Type B pancreatic cell (in vitro differentiated cells): Measurements from ENCODE around the gene ST8SIA1. TPM values are rescaled to one million over a fixed set of nuclear protein-coding genes. Genes with fewer than 3 reads are reported as not detected.

Experiments used
- DNase-seq: peaks from one replicate; pipeline ENCODE4 v3.0.0; 2021; ENCODE audit warnings: mixed read lengths; ENCODE audit not compliant: unreplicated experiment; ENCODE audit errors: extremely low spot score
- H3K27ac Mint-ChIP-seq: 2 replicates; pipeline ENCODE4 v1.8.0; 2021; ENCODE audit warnings: mild to moderate bottlenecking, mixed read lengths
- H3K27me3 Mint-ChIP-seq: 2 replicates; pipeline ENCODE4 v1.8.0; 2021; ENCODE audit warnings: mixed read lengths
- H3K36me3 Mint-ChIP-seq: 2 replicates; pipeline ENCODE4 v1.8.0; 2021; ENCODE audit warnings: mixed read lengths
- H3K4me1 Mint-ChIP-seq: one replicate; pipeline ENCODE4 v1.8.0; 2021; ENCODE audit warnings: mixed read lengths; ENCODE audit not compliant: unreplicated experiment
- H3K4me3 Mint-ChIP-seq: 2 replicates; pipeline ENCODE4 v1.8.0; 2021; ENCODE audit warnings: mild to moderate bottlenecking, mixed read lengths
- H3K9me3 Mint-ChIP-seq: 2 replicates; pipeline ENCODE4 v1.8.0; 2021; ENCODE audit warnings: mixed read lengths
- CTCF ChIP-seq: fragments of 200-600 bp; sonication (generic); conservative IDR thresholded peaks from 2 replicates; pipeline ENCODE4 v1.5.0; 2021; ENCODE audit warnings: antibody characterized with exemption, mild to moderate bottlenecking
- total RNA-seq: library from RNA; stranded (reverse); gene quantifications from 2 replicates; pipeline ENCODE4 v1.2.1, GENCODE V29; 2021; ENCODE audit warnings: low replicate concordance

Gene ST8SIA1
- total RNA-seq, 1 donor from 2014 or later: 6.3 TPM

DNA sequence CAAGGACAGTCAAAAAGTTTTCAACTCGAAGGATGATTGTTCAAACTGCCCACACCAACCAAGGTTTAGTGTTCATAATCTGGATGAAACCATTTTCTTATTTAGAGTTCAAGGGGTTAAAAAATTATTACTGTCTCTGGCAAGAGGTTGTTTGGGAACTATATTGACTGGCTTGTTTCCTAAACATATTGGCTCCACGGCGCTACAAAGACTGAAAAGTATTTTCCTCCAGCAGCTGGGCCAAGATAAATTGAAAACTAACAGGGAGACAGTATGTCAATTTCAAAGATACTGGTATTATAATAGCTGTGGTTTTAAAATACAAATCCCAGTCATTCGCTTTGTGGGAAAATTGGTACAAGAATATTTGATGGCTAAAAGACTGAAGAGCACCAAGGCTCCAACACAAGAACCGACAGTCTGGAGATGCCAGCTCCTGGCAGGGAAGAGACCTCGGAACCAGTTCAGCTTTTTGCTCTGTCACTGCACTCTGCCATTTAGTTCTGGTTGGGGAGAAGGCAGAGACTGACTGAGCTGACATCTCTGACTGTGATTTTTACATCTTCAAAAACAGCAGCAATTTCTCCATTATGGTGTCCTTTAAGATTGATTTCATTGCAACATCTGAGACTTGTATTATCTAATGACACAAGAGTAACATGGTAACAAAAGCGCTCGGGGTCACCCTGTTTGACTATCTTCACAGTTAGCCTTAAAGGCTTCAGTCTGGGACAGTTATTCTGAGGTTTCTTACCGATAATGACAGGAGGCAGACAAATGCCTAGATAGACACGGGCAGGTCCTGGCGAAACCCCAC is 62.0 kb downstream of the ST8SIA1 start:
- Mint-ChIP-seq H3K9me3 (no peaks in the 10 kb centered on the region), H3K36me3 (peaks cover 4% of the 10 kb centered on the region), H3K4me1 (no peaks in the 10 kb centered on the region), H3K4me3 (no peak overlapping the region), H3K27ac (no peak overlapping the region), H3K27me3 (peaks cover 5% of the 10 kb centered on the region)
- no peak for TF ChIP-seq CTCF
- DNase-seq: no peak

DNA sequence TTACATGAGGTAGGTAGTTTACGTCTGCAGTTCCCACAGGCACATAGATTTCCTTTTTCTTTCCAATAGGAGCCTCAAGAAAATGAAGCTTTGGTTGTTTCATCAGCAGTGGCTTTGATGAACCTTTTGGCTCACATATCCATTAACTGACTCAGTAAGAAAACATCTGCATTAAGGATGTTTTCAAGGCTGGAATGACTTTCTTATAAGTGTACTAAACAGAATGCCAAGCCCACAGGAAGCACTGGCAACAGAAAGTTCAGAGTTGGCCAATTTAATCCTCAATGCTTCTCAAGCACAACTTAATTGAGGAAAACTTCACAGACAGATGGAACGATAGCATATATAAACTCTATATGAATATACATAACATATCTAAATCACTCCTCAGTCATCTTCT is 63.5 kb downstream of the ST8SIA1 start:
- no peak for DNase-seq
- Mint-ChIP-seq H3K27me3 (peaks cover 6% of the 10 kb centered on the region), H3K4me3 (no peak overlapping the region), H3K27ac (no peak overlapping the region), H3K36me3 (peaks cover 4% of the 10 kb centered on the region), H3K9me3 (no peaks in the 10 kb centered on the region), H3K4me1 (no peaks in the 10 kb centered on the region)
- no peak for TF ChIP-seq CTCF

GRCh38 chr12:22268973-22269372 is 65.5 kb downstream of the ST8SIA1 start:
- Mint-ChIP-seq H3K4me1 (no peaks in the 10 kb centered on the region), H3K9me3 (no peaks in the 10 kb centered on the region), H3K36me3 (peaks cover 4% of the 10 kb centered on the region), H3K27me3 (peaks cover 11% of the 10 kb centered on the region), H3K4me3 (no peak overlapping the region), H3K27ac (no peak overlapping the region)
- no peak for TF ChIP-seq CTCF
- no peak for DNase-seq

GRCh38 chr12:22268406-22268805 is 66.1 kb downstream of the ST8SIA1 start:
- no peak for DNase-seq
- no peaks in the 10 kb centered on the region for H3K9me3 Mint-ChIP-seq
- peaks cover 4% of the 10 kb centered on the region for H3K36me3 Mint-ChIP-seq
- H3K27ac Mint-ChIP-seq: no peak overlapping the region
- H3K4me1 Mint-ChIP-seq: no peaks in the 10 kb centered on the region
- TF ChIP-seq CTCF: no peak
- no peak overlapping the region for H3K4me3 Mint-ChIP-seq
- peaks cover 10% of the 10 kb centered on the region for H3K27me3 Mint-ChIP-seq

GRCh38 chr12:22266101-22266500 is 68.4 kb downstream of the ST8SIA1 start:
- Mint-ChIP-seq H3K36me3 (peaks cover 4% of the 10 kb centered on the region), H3K4me1 (peaks cover 7% of the 10 kb centered on the region), H3K27me3 (peaks cover 6% of the 10 kb centered on the region), H3K9me3 (no peaks in the 10 kb centered on the region), H3K27ac (no peak overlapping the region), H3K4me3 (no peak overlapping the region)
- TF ChIP-seq CTCF: no peak
- DNase-seq: no peak
